UCSD-AML1 (cell line): ENCODE data around the gene CHST11.

Source experiments
- DNase-seq: peaks from one replicate; lab custom pipeline; 2025; ENCODE audit not compliant: unreplicated experiment; lab: John Stamatoyannopoulos, UW

The CHST11 gene

GRCh38 chr12:104669851-104670337 lies 213.1 kb downstream of the CHST11 start:
- peak; percentile 38 for DNase-seq

- no peak for DNase-seq
Observed at GRCh38 chr12:104670439-104671408, 214.0 kb downstream of the CHST11 start.

GRCh38 chr12:104671409-104672095 lies 214.8 kb downstream of the CHST11 start:
- DNase-seq: peak; percentile 37

GRCh38 chr12:104672096-104672445 lies 215.3 kb downstream of the CHST11 start:
- DNase-seq: no peak

- no peak for DNase-seq
Observed at GRCh38 chr12:104672501-104673265, 215.9 kb downstream of the CHST11 start.

- DNase-seq: no peak
Observed at GRCh38 chr12:104673294-104673693, 216.5 kb downstream of the CHST11 start.

- no peak for DNase-seq
Observed at GRCh38 chr12:104673696-104674482, 217.1 kb downstream of the CHST11 start.

GRCh38 chr12:104676636-104677035 lies 219.9 kb downstream of the CHST11 start:
- DNase-seq: no peak

GRCh38 chr12:104677441-104678089 lies 220.8 kb downstream of the CHST11 start:
- no peak for DNase-seq

- peak; percentile 24 for DNase-seq
Observed at GRCh38 chr12:104680070-104680469, 223.3 kb downstream of the CHST11 start.

- DNase-seq: no peak
Observed at GRCh38 chr12:104680491-104680890, 223.7 kb downstream of the CHST11 start.

GRCh38 chr12:104681012-104681690 lies 224.4 kb downstream of the CHST11 start:
- DNase-seq: no peak

GRCh38 chr12:104682790-104683279 lies 226.1 kb downstream of the CHST11 start:
- DNase-seq: no peak

- no peak for DNase-seq
Observed at GRCh38 chr12:104683831-104684503, 227.2 kb downstream of the CHST11 start.

GRCh38 chr12:104684884-104685283 lies 228.1 kb downstream of the CHST11 start:
- DNase-seq: no peak

GRCh38 chr12:104685366-104685765 lies 228.6 kb downstream of the CHST11 start:
- no peak for DNase-seq

- no peak for DNase-seq
Observed at GRCh38 chr12:104686196-104686595, 229.4 kb downstream of the CHST11 start.

GRCh38 chr12:104687823-104688573 lies 231.2 kb downstream of the CHST11 start:
- no peak for DNase-seq
